22Rv1 (cell line): ENCODE results near the gene GFER.

Source experiments
- H3K27ac ChIP-seq: fragments of 450-650 bp; 2 replicates; pipeline ENCODE4 v1.5.1; 2017
- CTCF ChIP-seq: fragments of 450-650 bp; IDR thresholded peaks from 2 replicates; pipeline ENCODE4 v1.5.1; 2017; ENCODE audit warnings: mild to moderate bottlenecking
- ZFX ChIP-seq: fragments of 450-650 bp; IDR thresholded peaks from 2 replicates; pipeline ENCODE4 v1.6.1; 2017; ENCODE audit warnings: antibody characterized with exemption, borderline replicate concordance

The GFER gene

DNA sequence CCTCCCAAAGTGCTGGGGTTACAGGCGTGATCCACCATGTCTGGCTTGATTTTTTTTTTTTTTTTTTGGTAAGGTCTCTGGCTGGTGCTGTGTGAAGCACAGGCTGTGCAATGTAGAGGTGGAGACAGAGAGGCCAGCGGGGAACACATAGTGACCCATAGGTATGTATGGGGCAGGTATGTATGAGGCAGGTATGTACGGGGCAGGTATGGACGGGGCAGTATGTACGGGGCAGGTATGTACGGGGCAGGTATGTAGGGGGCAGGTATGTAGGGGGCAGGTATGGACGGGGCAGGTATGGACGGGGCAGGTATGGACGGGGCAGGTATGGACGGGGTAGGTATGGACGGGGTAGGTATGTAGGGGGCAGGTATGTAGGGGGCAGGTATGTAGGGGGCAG, 34.5 kb upstream of the GFER start:
- TF ChIP-seq CTCF (no peak), ZFX (no peak)
- H3K27ac ChIP-seq: no peak overlapping the region

GRCh38 chr16:1950047-1950446, 33.9 kb upstream of the GFER start:
- no peak overlapping the region for H3K27ac ChIP-seq
- TF ChIP-seq ZFX: no peak
- no peak for TF ChIP-seq CTCF

GRCh38 chr16:1950559-1950958, 33.4 kb upstream of the GFER start:
- no peak overlapping the region for H3K27ac ChIP-seq
- TF ChIP-seq CTCF (no peak), ZFX (no peak)

GRCh38 chr16:1953734-1954133, 30.3 kb upstream of the GFER start:
- TF ChIP-seq CTCF (no peak), ZFX (no peak)
- no peak overlapping the region for H3K27ac ChIP-seq

DNA sequence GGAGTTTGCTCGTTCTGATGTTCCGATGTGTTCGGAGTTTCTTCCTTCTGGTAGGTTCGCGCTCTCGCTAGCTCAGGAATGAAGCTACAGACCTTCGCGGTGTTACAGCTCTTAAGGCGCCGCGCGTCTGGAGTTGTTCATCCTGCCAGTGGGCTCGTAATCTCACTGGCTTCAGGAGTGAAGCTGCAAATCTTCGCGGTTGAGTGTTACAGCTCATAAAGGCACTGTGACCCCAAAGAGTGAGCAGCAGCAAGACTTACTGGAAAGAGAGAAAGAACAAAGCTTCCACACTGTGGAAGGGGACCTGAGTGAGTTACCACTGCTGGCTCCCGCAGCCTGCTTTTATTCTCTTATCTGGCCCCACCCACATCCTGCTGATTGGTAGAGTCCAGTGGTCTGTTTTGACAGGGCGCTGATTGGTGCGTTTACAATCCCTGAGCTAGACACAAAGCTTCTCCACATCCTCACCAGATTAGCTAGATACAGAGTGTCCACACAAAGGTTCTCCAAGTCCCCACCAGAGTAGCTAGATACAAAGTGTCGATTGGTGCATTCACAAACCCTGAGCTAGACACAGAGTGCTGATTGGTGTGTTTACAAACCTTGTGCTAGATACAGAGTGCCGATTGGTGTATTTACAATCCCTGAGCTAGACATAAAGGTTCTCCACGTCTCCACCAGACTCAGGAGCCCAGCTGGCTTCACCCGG, 26.4 kb upstream of the GFER start:
- H3K27ac ChIP-seq: peak overlapping the region; percentile 96

DNA sequence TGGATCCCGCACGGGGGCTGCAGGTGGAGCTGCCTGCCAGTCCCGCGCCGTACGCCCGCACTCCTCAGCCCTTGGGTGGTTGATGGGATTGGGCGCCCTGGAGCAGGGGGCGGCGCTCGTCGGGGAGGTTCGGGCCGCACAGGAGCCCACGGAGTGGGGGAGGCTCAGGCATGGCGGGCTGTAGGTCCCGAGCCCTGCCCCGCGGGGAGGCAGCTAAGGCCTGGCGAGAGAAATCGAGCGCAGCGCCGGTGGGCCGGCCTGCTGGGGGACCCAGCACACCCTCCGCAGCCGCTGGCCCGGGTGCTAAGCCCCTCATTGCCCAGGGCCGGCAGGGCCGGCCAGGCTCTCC, 25.9 kb upstream of the GFER start:
- peak overlapping the region; percentile 96 for H3K27ac ChIP-seq

DNA sequence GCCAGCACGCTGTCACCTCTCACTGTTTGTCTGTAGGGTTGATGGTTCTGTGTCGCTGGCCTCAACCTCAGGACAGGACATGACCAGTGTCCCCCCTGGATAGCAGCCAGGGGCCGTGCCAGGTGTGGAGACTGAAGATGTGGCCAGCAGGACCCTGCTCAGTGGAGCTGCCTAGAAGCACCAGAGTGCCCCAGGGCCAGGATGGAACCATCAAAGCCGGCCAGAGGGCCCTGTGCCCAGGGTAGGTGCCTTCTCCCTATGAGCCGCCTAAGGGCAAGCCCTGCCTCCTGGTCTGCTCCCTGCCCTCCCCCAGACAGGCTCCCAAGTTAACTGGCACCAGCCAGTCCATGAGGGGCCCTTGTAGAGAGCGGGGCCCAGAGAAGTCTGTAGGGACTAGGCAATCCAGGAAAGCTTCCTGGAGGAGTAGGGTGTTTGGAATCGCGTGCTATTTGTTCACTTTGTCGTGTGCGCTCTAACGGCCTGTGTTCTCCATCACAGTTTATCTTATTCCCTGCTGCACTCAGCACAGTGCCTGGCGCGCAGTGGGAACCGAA, 25.2 kb upstream of the GFER start:
- H3K27ac ChIP-seq: peak overlapping the region; percentile 96
- TF ChIP-seq CTCF (no peak), ZFX (no peak)

GRCh38 chr16:1959269-1960039, 24.5 kb upstream of the GFER start, which contains the start of gene NDUFB10:
Gene NDUFB10, plus strand, starts transcription at chr16:1959538. Its CDS starts 87 bp downstream, at chr16:1959625.
- peak within 1 kb of the TSS; percentile 96 for H3K27ac ChIP-seq
- no peak for TF ChIP-seq ZFX
- TF ChIP-seq CTCF: peak; percentile 93
